GM12801 (cell line): Measurements from ENCODE around the gene CXXC5.

Experiments
- TF ChIP-seq, protein P1 (sequence below): IDR thresholded peaks from one replicate; pipeline ENCODE4 v1.5.1; 2011; ENCODE audit warnings: control low read depth; ENCODE audit not compliant: insufficient read length; ENCODE audit errors: extremely low read depth

Gene CXXC5

DNA sequence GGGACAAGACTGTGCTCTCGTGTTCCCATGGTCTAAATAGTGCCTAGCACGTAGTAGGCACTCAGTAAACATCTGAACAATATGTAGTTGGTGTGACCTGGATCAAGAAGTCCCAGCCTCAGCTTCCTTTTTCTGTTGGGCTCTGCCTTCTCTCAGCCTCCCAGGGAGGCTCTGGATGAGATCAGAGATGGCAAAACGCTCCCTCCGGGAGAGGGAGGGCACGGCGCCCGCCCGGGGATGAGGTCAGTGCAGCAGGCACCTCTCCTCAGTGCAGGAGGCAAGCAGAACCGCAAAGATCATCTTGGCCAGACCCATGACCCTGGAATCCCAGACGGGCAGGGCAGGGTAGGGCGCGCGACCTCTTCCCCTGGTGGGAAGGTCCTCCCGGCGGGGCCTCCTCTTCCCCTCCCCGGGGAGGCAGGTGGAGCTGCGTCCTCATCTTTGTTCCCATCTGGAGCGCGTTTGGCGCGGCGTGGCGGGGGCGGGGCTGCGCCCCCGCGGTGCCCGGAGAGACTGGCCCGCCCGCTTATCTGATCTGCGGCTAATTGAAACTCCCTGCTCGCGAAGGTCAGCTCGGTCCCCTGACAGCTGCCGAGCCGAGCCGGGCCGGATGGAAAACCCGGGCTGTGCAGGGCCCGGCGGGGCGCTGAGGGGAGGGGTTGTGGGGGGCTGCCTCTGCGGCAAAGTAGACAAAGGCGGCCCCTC, 60.9 kb downstream of the CXXC5 start:
- TF ChIP-seq, protein P1, sequence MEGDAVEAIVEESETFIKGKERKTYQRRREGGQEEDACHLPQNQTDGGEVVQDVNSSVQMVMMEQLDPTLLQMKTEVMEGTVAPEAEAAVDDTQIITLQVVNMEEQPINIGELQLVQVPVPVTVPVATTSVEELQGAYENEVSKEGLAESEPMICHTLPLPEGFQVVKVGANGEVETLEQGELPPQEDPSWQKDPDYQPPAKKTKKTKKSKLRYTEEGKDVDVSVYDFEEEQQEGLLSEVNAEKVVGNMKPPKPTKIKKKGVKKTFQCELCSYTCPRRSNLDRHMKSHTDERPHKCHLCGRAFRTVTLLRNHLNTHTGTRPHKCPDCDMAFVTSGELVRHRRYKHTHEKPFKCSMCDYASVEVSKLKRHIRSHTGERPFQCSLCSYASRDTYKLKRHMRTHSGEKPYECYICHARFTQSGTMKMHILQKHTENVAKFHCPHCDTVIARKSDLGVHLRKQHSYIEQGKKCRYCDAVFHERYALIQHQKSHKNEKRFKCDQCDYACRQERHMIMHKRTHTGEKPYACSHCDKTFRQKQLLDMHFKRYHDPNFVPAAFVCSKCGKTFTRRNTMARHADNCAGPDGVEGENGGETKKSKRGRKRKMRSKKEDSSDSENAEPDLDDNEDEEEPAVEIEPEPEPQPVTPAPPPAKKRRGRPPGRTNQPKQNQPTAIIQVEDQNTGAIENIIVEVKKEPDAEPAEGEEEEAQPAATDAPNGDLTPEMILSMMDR = no peak

DNA sequence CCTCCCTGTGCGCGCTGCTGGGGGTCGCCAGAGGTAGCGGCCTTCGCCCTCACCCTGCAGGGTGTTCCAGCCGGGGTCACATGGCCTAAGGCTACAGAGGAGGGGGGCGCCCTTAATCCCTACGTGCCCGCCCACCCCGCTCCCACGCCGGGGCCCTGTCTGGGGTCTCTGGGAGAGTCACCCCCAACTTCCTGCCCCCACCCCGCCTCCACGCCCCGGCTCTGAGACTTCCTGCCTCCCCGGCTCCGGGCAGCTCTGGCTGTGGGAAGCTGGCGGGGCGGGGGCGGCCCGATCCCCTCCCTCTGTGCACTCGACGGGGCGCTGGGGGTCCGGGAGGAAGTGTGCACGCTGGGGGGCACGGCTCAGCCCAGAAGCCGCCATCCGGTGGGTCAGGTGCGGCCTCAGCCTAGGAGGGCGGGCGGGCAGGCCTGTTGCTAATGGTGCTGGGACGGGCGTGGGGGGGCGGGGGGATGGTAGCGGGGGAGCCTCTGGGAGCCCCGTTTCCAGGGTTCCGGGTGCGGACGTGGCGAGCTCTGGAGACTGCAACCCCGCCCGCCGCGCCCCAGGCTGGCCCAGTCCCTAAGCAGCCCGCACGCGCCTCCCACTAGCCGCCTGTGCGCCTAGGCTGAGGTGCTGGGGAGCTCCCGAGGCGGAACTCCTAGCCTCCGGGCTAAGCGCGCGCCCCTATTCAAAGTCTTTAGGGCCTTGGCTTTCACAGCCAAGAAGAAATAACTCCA, 61.6 kb downstream of the CXXC5 start:
- TF ChIP-seq, protein P1 = no peak

DNA sequence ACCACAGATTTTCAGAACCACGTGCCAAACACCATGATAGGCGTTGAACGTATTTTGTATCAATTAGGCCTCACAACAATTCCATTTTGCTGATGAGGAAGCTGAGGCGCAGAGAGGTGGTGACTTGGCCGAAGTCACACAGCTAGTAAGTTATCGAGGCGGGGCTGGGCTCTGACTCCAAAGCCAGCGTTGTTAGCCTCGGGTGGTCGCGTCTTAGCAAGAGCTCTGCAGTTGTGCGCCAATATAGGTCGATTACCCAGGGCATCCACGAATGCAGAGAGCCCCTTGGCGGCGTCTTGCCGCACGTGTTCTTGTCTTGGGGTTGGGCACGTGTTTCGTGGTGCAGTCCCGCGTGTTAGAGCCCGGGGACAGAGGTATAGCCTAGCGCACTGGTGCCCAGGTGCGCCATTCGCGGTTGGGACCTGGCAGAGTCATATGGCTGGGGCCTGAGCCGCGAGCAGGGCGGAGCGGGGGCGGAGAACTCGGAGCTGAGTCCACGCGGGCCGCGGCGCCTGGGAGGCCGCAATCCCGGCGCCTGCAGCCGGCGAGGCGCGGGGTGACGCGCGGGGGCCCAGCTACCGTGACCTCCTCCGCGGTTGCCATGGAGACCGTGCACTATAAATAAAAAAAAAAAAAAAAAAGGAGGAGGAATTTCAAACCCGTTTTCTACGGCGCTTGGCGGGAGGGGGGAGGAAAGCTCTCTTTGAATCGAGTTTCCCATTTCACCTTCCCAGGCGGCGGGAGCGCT, 62.3 kb downstream of the CXXC5 start:
- TF ChIP-seq, protein P1 = no peak

DNA sequence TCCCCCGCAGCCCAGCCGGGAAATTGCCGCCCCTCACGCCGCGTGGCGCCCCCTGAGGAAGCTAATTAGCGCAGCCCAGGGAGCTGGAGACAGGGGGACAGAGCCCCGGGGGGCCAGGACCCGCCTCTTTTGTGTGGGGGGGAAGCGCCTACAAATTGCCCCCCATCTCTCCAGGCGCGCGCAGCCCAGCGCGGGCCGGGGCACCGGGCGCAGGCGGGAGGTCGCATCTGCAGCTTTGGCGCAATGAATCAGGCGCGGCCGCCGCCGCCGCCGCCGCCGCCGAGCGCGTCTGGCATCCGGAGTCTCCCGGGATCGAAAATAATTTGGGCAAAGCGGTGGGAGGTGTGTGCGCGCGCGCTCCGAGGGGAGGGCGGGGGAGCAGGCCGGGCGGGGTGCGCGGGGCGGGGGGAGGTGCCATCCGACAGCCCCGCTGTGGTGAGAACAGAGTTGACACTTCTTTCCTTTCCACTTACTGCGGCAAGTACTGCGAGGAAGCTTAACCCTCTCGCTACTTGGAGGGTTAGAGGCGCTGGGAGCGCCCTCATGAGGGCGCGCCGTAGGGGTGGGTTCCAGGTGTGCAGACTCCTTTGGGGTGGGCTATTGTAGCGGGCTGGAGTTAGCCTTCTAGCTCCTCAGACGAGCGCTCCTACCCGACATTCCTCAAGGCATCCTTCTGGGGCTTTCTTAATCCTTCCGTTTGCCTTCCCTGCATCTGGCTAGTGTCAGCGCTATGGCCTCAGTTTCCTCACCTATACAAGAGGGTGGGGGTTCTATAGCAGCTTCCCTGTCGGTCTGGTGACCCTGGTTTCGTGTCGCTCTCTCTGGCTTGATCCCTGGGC, 63.1 kb downstream of the CXXC5 start:
- TF ChIP-seq, protein P1 = no peak

DNA sequence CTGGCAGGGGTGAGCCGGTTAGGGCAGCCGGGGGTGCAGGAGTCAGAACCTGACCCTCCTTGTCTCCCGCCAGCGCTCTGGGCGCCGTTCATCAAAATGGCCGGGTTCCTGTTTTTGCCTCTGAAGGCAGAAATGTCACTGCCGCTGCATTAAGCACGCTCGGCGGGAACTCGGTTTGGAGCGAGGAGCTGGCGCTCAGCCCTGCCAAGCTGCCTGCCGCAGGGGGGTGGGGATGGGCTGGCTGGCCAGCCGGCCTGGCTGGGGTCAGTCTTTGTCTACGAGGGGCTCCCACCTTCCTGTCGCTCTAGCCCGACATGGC, 63.7 kb downstream of the CXXC5 start:
- TF ChIP-seq, protein P1 = no peak

DNA sequence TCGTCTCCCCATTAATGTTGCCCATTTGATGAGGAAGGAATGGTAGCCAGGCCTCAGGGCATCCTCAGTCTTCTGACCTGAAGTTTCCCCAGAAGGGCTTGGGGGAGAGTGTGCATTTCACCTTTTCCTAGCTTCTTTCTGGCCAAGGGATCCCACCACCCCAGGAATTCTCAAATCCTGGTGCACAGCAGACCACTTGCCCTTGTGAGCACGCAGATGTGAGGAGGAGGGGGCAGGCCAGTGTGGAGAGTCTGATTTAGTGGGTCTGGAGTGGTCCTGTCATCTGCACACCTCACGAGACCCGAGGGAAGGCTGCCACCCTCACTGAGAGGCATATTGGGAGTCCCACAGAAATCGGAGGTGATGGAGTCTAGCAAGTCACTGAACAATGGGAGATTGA, 64.3 kb downstream of the CXXC5 start:
- TF ChIP-seq, protein P1 = no peak

DNA sequence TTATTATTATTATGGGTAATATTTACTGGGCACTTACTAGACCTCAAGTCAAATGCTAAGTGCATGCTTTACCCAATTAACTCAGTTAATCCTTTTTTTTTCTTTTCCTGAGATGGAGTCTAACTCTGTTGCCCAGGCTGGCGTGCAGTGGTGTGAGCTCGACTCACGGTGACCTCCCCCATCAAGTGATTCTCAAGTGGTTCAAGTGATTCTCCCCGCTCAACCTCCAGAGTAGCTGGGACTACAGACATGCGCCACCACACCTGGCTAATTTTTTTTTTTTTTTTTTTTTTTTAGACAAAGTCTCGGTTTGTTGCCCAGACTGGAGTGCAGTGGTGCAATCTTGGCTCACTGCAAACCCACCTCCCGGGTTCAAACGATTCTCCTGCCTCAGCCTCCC, 69.1 kb downstream of the CXXC5 start:
- TF ChIP-seq, protein P1 = no peak
